Measurements from ENCODE around the gene JUNB.
"Not testable (repeated sequence)": the region's sequence is repeated elsewhere in the genome, so short reads cannot be mapped to it uniquely, and the experiment has no call there.

Gene JUNB

GRCh38 chr19:12789098-12789903 lies 2.0 kb upstream of the JUNB start:
- DNase-seq = no peak

GRCh38 chr19:12789904-12790619 lies 1.2 kb upstream of the JUNB start:
- DNase-seq = peak; percentile 97

GRCh38 chr19:12790628-12791344 lies 500 bp upstream of the JUNB start:
- DNase-seq = peak; percentile 15

GRCh38 chr19:12792051-12792852 lies 966 bp downstream of the JUNB start:
- DNase-seq = peak; percentile 46

- DNase-seq = no peak
These were observed 1.6 kb downstream of the JUNB start for GRCh38 chr19:12792853-12793289.

- DNase-seq = peak; percentile 88
These were observed 2.3 kb downstream of the JUNB start for GRCh38 chr19:12793290-12794195.

- no peak for DNase-seq
These were observed 3.1 kb downstream of the JUNB start for GRCh38 chr19:12794196-12794941.

GRCh38 chr19:12794971-12795381 lies 3.7 kb downstream of the JUNB start:
- DNase-seq = no peak

GRCh38 chr19:12796146-12797071 lies 5.1 kb downstream of the JUNB start:
- DNase-seq = peak; percentile 71

GRCh38 chr19:12797141-12797587 lies 5.9 kb downstream of the JUNB start:
- DNase-seq = no peak

GRCh38 chr19:12797607-12798006 lies 6.3 kb downstream of the JUNB start:
- DNase-seq = not testable (repeated sequence)

- DNase-seq = no peak
These were observed 8.6 kb downstream of the JUNB start for GRCh38 chr19:12799742-12800465.

GRCh38 chr19:12800466-12800770 lies 9.1 kb downstream of the JUNB start:
- no peak for DNase-seq

GRCh38 chr19:12800923-12801465 lies 9.7 kb downstream of the JUNB start:
- no peak for DNase-seq

GRCh38 chr19:12801466-12802266 lies 10.4 kb downstream of the JUNB start, which contains the start of the genes PRDX2 and THSD8:
Gene PRDX2 (minus strand): TSS chr19:12801800. CDS start chr19:12801261, 539 bp downstream.
Gene THSD8 (plus strand): TSS chr19:12802069. CDS start chr19:12802072, 3 bp downstream.
- no peak for DNase-seq

GRCh38 chr19:12802267-12803106 lies 11.2 kb downstream of the JUNB start:
- no peak for DNase-seq

GRCh38 chr19:12804051-12804450 lies 12.8 kb downstream of the JUNB start:
- no peak for DNase-seq
